H9 (cell line): ENCODE results near the gene ETV3L. TPM values are rescaled to one million over a fixed set of nuclear protein-coding genes. Genes with fewer than 3 reads are reported as not detected.

Experiments used
- DNase-seq: peaks from one replicate; pipeline ENCODE4 v3.0.0-alpha.2; 2017
- H2AFZ ChIP-seq: one replicate; pipeline ENCODE4 v1.6.1; 2013; ENCODE audit warnings: mild to moderate bottlenecking, low read length, control low read depth, moderate library complexity
- H2AK5ac ChIP-seq: 2 replicates; pipeline ENCODE4 v1.6.1; 2013; ENCODE audit warnings: low read length, control low read depth, mixed read lengths; ENCODE audit not compliant: insufficient read length
- H2BK120ac ChIP-seq: one replicate; pipeline ENCODE4 v1.6.1; 2013; ENCODE audit warnings: low read depth, mild to moderate bottlenecking, low read length, control low read depth, inconsistent platforms; ENCODE audit not compliant: poor library complexity, severe bottlenecking
- H2BK12ac ChIP-seq: 2 replicates; pipeline ENCODE4 v1.6.1; 2013; ENCODE audit warnings: low read length, control low read depth, mixed read lengths, low read depth; ENCODE audit not compliant: insufficient read length
- H2BK15ac ChIP-seq: 2 replicates; pipeline ENCODE4 v1.6.1; 2013; ENCODE audit warnings: low read depth, low read length, control low read depth
- H2BK20ac ChIP-seq: one replicate; pipeline ENCODE4 v1.6.1; 2013; ENCODE audit warnings: low read depth, mild to moderate bottlenecking, low read length, control low read depth, inconsistent platforms; ENCODE audit not compliant: poor library complexity, severe bottlenecking
- H2BK5ac ChIP-seq: 2 replicates; pipeline ENCODE4 v1.6.1; 2013; ENCODE audit warnings: low read length, control low read depth, mixed read lengths; ENCODE audit not compliant: insufficient read length
- H3K14ac ChIP-seq: 2 replicates; pipeline ENCODE4 v1.6.1; 2013; ENCODE audit warnings: low read length, control low read depth; ENCODE audit not compliant: insufficient read depth
- H3K18ac ChIP-seq: 2 replicates; pipeline ENCODE4 v1.6.1; 2013; ENCODE audit warnings: low read depth, mild to moderate bottlenecking, mixed read lengths, low read length, control low read depth; ENCODE audit not compliant: insufficient read length
- H3K23ac ChIP-seq: 2 replicates; pipeline ENCODE4 v1.6.1; 2013; ENCODE audit warnings: low read length, control low read depth, mixed read lengths, low read depth; ENCODE audit not compliant: insufficient read length
- H3K23me2 ChIP-seq: 2 replicates; pipeline ENCODE4 v1.6.1; 2013; ENCODE audit warnings: low read depth, mild to moderate bottlenecking, mixed read lengths, low read length, control low read depth; ENCODE audit not compliant: insufficient read length, poor library complexity, severe bottlenecking
- H3K27ac ChIP-seq: 2 replicates; pipeline ENCODE4 v1.5.1; 2013; ENCODE audit warnings: low read length, control low read depth, mixed read lengths, low read depth; ENCODE audit not compliant: insufficient read length
- H3K27me3 ChIP-seq: 2 replicates; pipeline ENCODE4 v1.6.1; 2013; ENCODE audit warnings: low read length, control low read depth, inconsistent platforms; ENCODE audit not compliant: insufficient read depth
- H3K4ac ChIP-seq: 2 replicates; pipeline ENCODE4 v1.6.1; 2013; ENCODE audit warnings: low read depth, mild to moderate bottlenecking, control low read depth, inconsistent platforms, low read length, moderate library complexity
- H3K4me1 ChIP-seq: 2 replicates; pipeline ENCODE4 v1.6.1; 2013; ENCODE audit warnings: low read length, control low read depth, inconsistent platforms; ENCODE audit not compliant: insufficient read depth
- H3K4me2 ChIP-seq: 2 replicates; pipeline ENCODE4 v1.6.1; 2013; ENCODE audit warnings: low read length, control low read depth, mixed read lengths; ENCODE audit not compliant: insufficient read length, insufficient read depth
- H3K56ac ChIP-seq: 2 replicates; pipeline ENCODE4 v1.6.1; 2013; ENCODE audit warnings: low read depth, mild to moderate bottlenecking, mixed read lengths, low read length, control low read depth; ENCODE audit not compliant: insufficient read length
- H3K79me1 ChIP-seq: 2 replicates; pipeline ENCODE4 v1.6.1; 2013; ENCODE audit warnings: low read depth, mild to moderate bottlenecking, moderate library complexity, low read length, control low read depth, inconsistent platforms; ENCODE audit not compliant: insufficient read depth, poor library complexity, severe bottlenecking
- H3K79me2 ChIP-seq: 2 replicates; pipeline ENCODE4 v1.6.1; 2013; ENCODE audit warnings: low read length, control low read depth, inconsistent platforms; ENCODE audit not compliant: insufficient read depth
- H3K9ac ChIP-seq: 2 replicates; pipeline ENCODE4 v1.6.1; 2013; ENCODE audit warnings: low read length, control low read depth, mixed read lengths; ENCODE audit not compliant: insufficient read length; ENCODE audit errors: extremely low read depth
- H3K9me3 ChIP-seq: one replicate; pipeline ENCODE4 v1.6.1; 2013; ENCODE audit warnings: low read depth, low read length, inconsistent platforms; ENCODE audit not compliant: control insufficient read depth
- H3T11ph ChIP-seq: one replicate; pipeline ENCODE4 v1.6.1; 2013; ENCODE audit warnings: mild to moderate bottlenecking, low read length, control low read depth, inconsistent platforms
- H4K20me1 ChIP-seq: one replicate; pipeline ENCODE4 v1.6.1; 2013; ENCODE audit not compliant: control insufficient read depth, insufficient read length, insufficient read depth
- H4K5ac ChIP-seq: 2 replicates; pipeline ENCODE4 v1.6.1; 2013; ENCODE audit warnings: low read depth, mild to moderate bottlenecking, mixed read lengths, low read length, control low read depth; ENCODE audit not compliant: insufficient read length
- H4K8ac ChIP-seq: replicated peaks from 2 replicates; pipeline ENCODE4 v1.6.1; 2013; ENCODE audit warnings: low read length, control low read depth, mixed read lengths, low read depth; ENCODE audit not compliant: insufficient read length
- H4K91ac ChIP-seq: 2 replicates; pipeline ENCODE4 v1.6.1; 2013; ENCODE audit warnings: low read depth, mild to moderate bottlenecking, moderate library complexity, mixed read lengths, low read length, control low read depth; ENCODE audit not compliant: insufficient read length
- H3K27ac Mint-ChIP-seq, 3 experiments: 2 replicates in 2 of 3; 3 replicates in 1 of 3; pipeline ENCODE4 v1.8.0; 2020 to 2021; ENCODE audit warnings: mixed read lengths in 3 of 3, mild to moderate bottlenecking in 1 of 3, moderate library complexity in 1 of 3
- H3K27me3 Mint-ChIP-seq: 2 replicates; pipeline ENCODE4 v1.8.0; 2021; ENCODE audit warnings: low read depth, mild to moderate bottlenecking, moderate library complexity, mixed read lengths
- H3K36me3 Mint-ChIP-seq, 3 experiments: 2 replicates in 2 of 3; 3 replicates in 1 of 3; pipeline ENCODE4 v1.8.0; 2020 to 2021; ENCODE audit warnings: low read depth in 3 of 3, mixed read lengths in 3 of 3; ENCODE audit not compliant: insufficient read depth in 1 of 3
- H3K4me1 Mint-ChIP-seq, 2 experiments: 2 replicates each; pipeline ENCODE4 v1.8.0; 2020; ENCODE audit warnings: mixed read lengths in 2 of 2
- H3K4me3 Mint-ChIP-seq, 2 experiments: 2 replicates in 1 of 2; 3 replicates in 1 of 2; pipeline ENCODE4 v1.8.0; 2020 to 2021; ENCODE audit warnings: mild to moderate bottlenecking in 2 of 2, mixed read lengths in 2 of 2, moderate library complexity in 1 of 2
- H3K9me3 Mint-ChIP-seq, 2 experiments: 2 replicates in 1 of 2; 3 replicates in 1 of 2; pipeline ENCODE4 v1.8.0; 2020; ENCODE audit warnings: mild to moderate bottlenecking in 2 of 2, mixed read lengths in 2 of 2, moderate library complexity in 1 of 2
- CTCF ChIP-seq: fragments of 200-600 bp; sonication (generic); conservative IDR thresholded peaks from 3 replicates; pipeline ENCODE4 v1.8.0; 2021; ENCODE audit warnings: antibody characterized with exemption, mild to moderate bottlenecking
- WGBS: extraction: QIAGEN DNeasy Blood & Tissue Kit; methylation state at CpG from one replicate; pipeline ENCODE4 v1.1.7; 2013; ENCODE audit warnings: missing lambda C conversion rate, low lambda C conversion rate, mixed read lengths; ENCODE audit not compliant: insufficient read length; ENCODE audit errors: extremely low coverage; 5-methylcytosine and 5-hydroxymethylcytosine counted together
- total RNA-seq: library from RNA; stranded (reverse); gene quantifications from 2 replicates; pipeline ENCODE4 v1.2.1, GENCODE V29; 2021

The ETV3L gene
- total RNA-seq, 1 experiment from 2014 or later = 0.96 TPM

- Histone ChIP-seq H3K79me2 (no peaks in the 10 kb centered on the region), H3K4ac (no peak overlapping the region), H3K18ac (no peak overlapping the region), H3K14ac (no peak overlapping the region), H2BK20ac (no peak overlapping the region), H3T11ph (no peak overlapping the region), H3K23ac (no peak overlapping the region), H3K79me1 (no peaks in the 10 kb centered on the region), H2AK5ac (no peak overlapping the region), H2BK120ac (no peak overlapping the region), H3K9me3 (no peaks in the 10 kb centered on the region), H3K56ac (no peak overlapping the region), H3K4me1 (peaks cover 22% of the 10 kb centered on the region; the same call in 1 of the 2 replicates), H2BK15ac (no peak overlapping the region), H3K23me2 (no peaks in the 10 kb centered on the region), H3K4me2 (peak overlapping the region; percentile 2), H3K9ac (no peak overlapping the region), H4K8ac (no peak overlapping the region), H3K27ac (no peak overlapping the region), H2AFZ (no peak overlapping the region), H4K20me1 (no peaks in the 10 kb centered on the region), H3K27me3 (no peaks in the 10 kb centered on the region; the same call in 1 of the 2 replicates), H4K91ac (no peak overlapping the region), H2BK12ac (no peak overlapping the region), H2BK5ac (no peak overlapping the region), H4K5ac (no peak overlapping the region)
- Mint-ChIP-seq H3K36me3 (no peaks in the 10 kb centered on the region), H3K27me3 (peaks cover 11% of the 10 kb centered on the region), H3K4me3 (peak overlapping the region in 1 of 2 experiments; percentile 11; a peak in 1 of 5 replicates), H3K4me1 (peaks cover 71 to 76% of the 10 kb centered on the region in 2 experiments), H3K27ac (peak overlapping the region in 1 of 3 experiments; percentile 79; a peak in 2 of 7 replicates), H3K9me3 (no peaks in the 10 kb centered on the region)
- peak; percentile 28 for DNase-seq
- WGBS = no CpG with 5 or more reads among the region's 16 CpGs
- TF ChIP-seq CTCF = no peak
Observed at GRCh38 chr1:157115851-157116736, 16.5 kb upstream of the ETV3L start.
